HS-5 (cell line): ENCODE data around the gene CYP20A1.
"Not testable (repeated sequence)": the region's sequence is repeated elsewhere in the genome, so short reads cannot be mapped to it uniquely, and the experiment has no call there.

ENCODE experiments used
- DNase-seq: peaks from one replicate; pipeline ENCODE4 v3.0.0-alpha.2; 2012; ENCODE audit warnings: low read depth

CYP20A1 gene

GRCh38 chr2:203238704-203239526 is at the start of gene CYP20A1:
CYP20A1 (plus strand) TSS chr2:203239018; CDS start chr2:203239063, 45 bp downstream.
- peak; percentile 82 for DNase-seq

GRCh38 chr2:203190547-203190946 is 48.3 kb upstream of the CYP20A1 start:
- not testable (repeated sequence) for DNase-seq

- DNase-seq, result not testable (repeated sequence)
Observed at GRCh38 chr2:203191026-203191425, 47.8 kb upstream of the CYP20A1 start.

- no peak for DNase-seq
Observed at GRCh38 chr2:203191961-203192360, 46.9 kb upstream of the CYP20A1 start.

GRCh38 chr2:203195331-203196036 is 43.3 kb upstream of the CYP20A1 start:
- DNase-seq, result no peak

- DNase-seq, result no peak
Observed at GRCh38 chr2:203200866-203201265, 38.0 kb upstream of the CYP20A1 start.

GRCh38 chr2:203201426-203201825 is 37.4 kb upstream of the CYP20A1 start:
- no peak for DNase-seq

- DNase-seq, result no peak
Observed at GRCh38 chr2:203209538-203209937, 29.3 kb upstream of the CYP20A1 start.

- no peak for DNase-seq
Observed at GRCh38 chr2:203225423-203226039, 13.3 kb upstream of the CYP20A1 start.

- DNase-seq, result not testable (repeated sequence)
Observed at GRCh38 chr2:203229674-203230073, 9.1 kb upstream of the CYP20A1 start.

GRCh38 chr2:203237346-203238238 is 1.2 kb upstream of the CYP20A1 start:
- no peak for DNase-seq

GRCh38 chr2:203238292-203238703 is 520 bp upstream of the CYP20A1 start:
- DNase-seq, result no peak

GRCh38 chr2:203240491-203240890 is 1.7 kb downstream of the CYP20A1 start:
- no peak for DNase-seq

- DNase-seq, result no peak
Observed at GRCh38 chr2:203242518-203242917, 3.7 kb downstream of the CYP20A1 start.

GRCh38 chr2:203246646-203247045 is 7.8 kb downstream of the CYP20A1 start:
- DNase-seq, result no peak

GRCh38 chr2:203252818-203253217 is 14.0 kb downstream of the CYP20A1 start:
- DNase-seq, result no peak

GRCh38 chr2:203253422-203254095 is 14.7 kb downstream of the CYP20A1 start:
- DNase-seq, result not testable (repeated sequence)

GRCh38 chr2:203261326-203262159 is 22.7 kb downstream of the CYP20A1 start:
- DNase-seq, result no peak

GRCh38 chr2:203279288-203279687 is 40.5 kb downstream of the CYP20A1 start:
- DNase-seq, result no peak

GRCh38 chr2:203280428-203281064 is 41.7 kb downstream of the CYP20A1 start:
- no peak for DNase-seq
